K562 (cell line): ENCODE results near the gene RESP18. TPM values are rescaled to one million over a fixed set of nuclear protein-coding genes. Genes with fewer than 3 reads are reported as not detected.

Source experiments
- ATAC-seq: fragments of 200-7000 bp; cut with Tn5 transposase; 3 replicates; pipeline ENCODE4 v1.9.1; 2020; ENCODE audit warnings: moderate library complexity
- BruUV-seq: library from RNA; stranded (reverse); fragments of 400-500 nt; replicated peaks from 2 replicates; lab custom pipeline; 2021; lab: Mats Ljungman, UMichigan
- CTCF ChIA-PET: fragments of 300-600 bp; formaldehyde crosslinking; extraction: SDS; loops from one replicate; lab custom pipeline; 2021; ENCODE audit warnings: low intra/inter-chr PET ratio; lab: Yijun Ruan, JAX
- POLR2A ChIA-PET: fragments of 300-600, 350-650 bp; sonication (Branson Sonifier 250); formaldehyde crosslinking; extraction: SDS; loops from one replicate; lab custom pipeline; 2021; ENCODE audit warnings: antibody characterized with exemption, inconsistent platforms; lab: Yijun Ruan, JAX
- DNase-seq, 4 experiments: peaks; one replicate each; pipeline versions ENCODE4 v3.0.0 to v3.0.0-alpha.2; 2011 to 2018; ENCODE audit warnings: low spot score in 3 of 4, mixed read lengths in 3 of 4; ENCODE audit errors: extremely low read depth in 1 of 4
- FAIRE-seq: peaks from 2 replicates; lab custom pipeline; 2011; peaks lifted over from hg19 to GRCh38; lab: Jason Lieb, UNC
- H2AFZ ChIP-seq: 2 replicates; pipeline ENCODE4 v1.6.0; 2011; ENCODE audit warnings: low read depth, low read length, control low read depth, inconsistent platforms
- H3K27ac ChIP-seq: fragments of 200-600 bp; 3 replicates; pipeline ENCODE4 v1.8.0; 2011; ENCODE audit warnings: low read depth, mild to moderate bottlenecking, control low read depth, inconsistent platforms, low read length, moderate library complexity, mixed read lengths; ENCODE audit errors: extremely low read depth
- H3K27me3 ChIP-seq, 2 experiments: fragments of 300-600 bp in 1 of 2; 2 replicates in 1 of 2; 3 replicates in 1 of 2; pipeline versions ENCODE4 v1.6.0 to v1.8.0; 2011; ENCODE audit warnings: inconsistent platforms in 2 of 2, low read length in 2 of 2, mild to moderate bottlenecking in 1 of 2, mixed read lengths in 1 of 2, moderate library complexity in 1 of 2; ENCODE audit not compliant: control insufficient read depth in 2 of 2, insufficient read depth in 2 of 2
- H3K36me3 ChIP-seq: fragments of 300-600 bp; 3 replicates; pipeline ENCODE4 v1.8.0; 2011; ENCODE audit warnings: mild to moderate bottlenecking, low read length, inconsistent platforms; ENCODE audit not compliant: control insufficient read depth, insufficient read depth
- H3K4me1 ChIP-seq, 2 experiments: fragments of 200-600 bp in 1 of 2; replicated peaks in 1 of 2; 2 replicates in 1 of 2; 3 replicates in 1 of 2; pipeline versions ENCODE4 v1.5.1 to v1.8.0; 2011; ENCODE audit warnings: inconsistent platforms in 2 of 2, low read length in 2 of 2, mild to moderate bottlenecking in 1 of 2, mixed read lengths in 1 of 2, moderate library complexity in 1 of 2; ENCODE audit not compliant: control insufficient read depth in 2 of 2, insufficient read depth in 2 of 2
- H3K4me2 ChIP-seq: 2 replicates; pipeline ENCODE4 v1.6.1; 2011; ENCODE audit warnings: low read length, control low read depth, inconsistent platforms, mixed read lengths; ENCODE audit not compliant: insufficient read depth
- H3K4me3 ChIP-seq: fragments of 200-600 bp; sonication (generic), shearing (Covaris generic); 2 replicates; pipeline ENCODE4 v1.5.1; 2016; ENCODE audit warnings: control low read depth, inconsistent platforms
- H3K79me2 ChIP-seq: fragments of 200-600 bp; 3 replicates; pipeline ENCODE4 v1.8.0; 2011; ENCODE audit warnings: low read length, inconsistent platforms; ENCODE audit not compliant: control insufficient read depth, insufficient read depth
- H3K9ac ChIP-seq, 2 experiments: 2 replicates each; pipeline versions ENCODE4 v1.6.0 to v1.6.1; 2011; ENCODE audit warnings: low read depth in 2 of 2, low read length in 2 of 2, control low read depth in 1 of 2, inconsistent platforms in 1 of 2, mild to moderate bottlenecking in 1 of 2, mixed read lengths in 1 of 2; ENCODE audit not compliant: insufficient read depth in 1 of 2
- H3K9me1 ChIP-seq: one replicate; pipeline ENCODE4 v1.6.0; 2011; ENCODE audit warnings: inconsistent platforms, mild to moderate bottlenecking, low read length, moderate library complexity; ENCODE audit not compliant: control insufficient read depth, insufficient read depth
- H3K9me3 ChIP-seq: replicated peaks from 2 replicates; pipeline ENCODE4 v1.5.1; 2011; ENCODE audit warnings: low read depth, low read length, inconsistent platforms; ENCODE audit not compliant: control insufficient read depth, insufficient read depth
- H4K20me1 ChIP-seq: replicated peaks from 2 replicates; pipeline ENCODE4 v1.6.1; 2011; ENCODE audit warnings: low read length, inconsistent platforms, mixed read lengths; ENCODE audit not compliant: control insufficient read depth, insufficient read depth
- E2F4 ChIP-seq: sonication (generic); formaldehyde crosslinking; IDR thresholded peaks from 2 replicates; pipeline ENCODE4 v1.8.0; 2022; ENCODE audit warnings: mild to moderate bottlenecking, low read depth, missing genetic modification reagents
- EGR1 ChIP-seq: fragments of 450-650 bp; conservative IDR thresholded peaks from 2 replicates; pipeline ENCODE4 v1.6.1; 2017; ENCODE audit warnings: mild to moderate bottlenecking
- HMGXB4 ChIP-seq: sonication (generic); formaldehyde crosslinking; IDR thresholded peaks from 2 replicates; pipeline ENCODE4 v1.8.1; 2023; ENCODE audit warnings: mild to moderate bottlenecking, missing genetic modification reagents
- IRF1 ChIP-seq: sonication (generic); formaldehyde crosslinking; IDR thresholded peaks from 2 replicates; pipeline ENCODE4 v1.8.0; 2022; ENCODE audit warnings: missing genetic modification reagents, mild to moderate bottlenecking, borderline replicate concordance
- NCOA6 ChIP-seq: fragments of 450-650 bp; IDR thresholded peaks from 2 replicates; pipeline ENCODE4 v1.6.1; 2017; ENCODE audit warnings: mild to moderate bottlenecking
- NFE2 ChIP-seq: IDR thresholded peaks from 2 replicates; pipeline ENCODE4 v1.6.1; 2014; ENCODE audit warnings: antibody characterized with exemption, low read depth
- RNF2 ChIP-seq: sonication (generic); IDR thresholded peaks from 2 replicates; pipeline ENCODE4 v1.6.1; 2016
- TAF1 ChIP-seq: IDR thresholded peaks from 2 replicates; pipeline ENCODE4 v1.6.1; 2011; ENCODE audit warnings: mild to moderate bottlenecking, low read length, moderate library complexity; ENCODE audit not compliant: insufficient read depth, control insufficient read depth, severe bottlenecking; ENCODE audit errors: extremely low read depth
- ZNF217 ChIP-seq: sonication (generic); formaldehyde crosslinking; IDR thresholded peaks from 2 replicates; pipeline ENCODE4 v1.8.0; 2022; ENCODE audit warnings: mild to moderate bottlenecking, missing genetic modification reagents
- ZNF280B ChIP-seq: fragments of 250-450 bp; sonication (Bioruptor Pico); IDR thresholded peaks from 2 replicates; pipeline ENCODE4 v1.5.1; 2021; ENCODE audit warnings: mild to moderate bottlenecking
- WGBS: fragments of 100-300 bp; shearing (Covaris generic); methylation state at CpG from one replicate; pipeline ENCODE4 v1.1.6; 2016; ENCODE audit warnings: low coverage, mixed read lengths; ENCODE audit not compliant: insufficient coverage; ENCODE audit errors: missing lambda C conversion rate; 5-methylcytosine and 5-hydroxymethylcytosine counted together
- in situ Hi-C: fragments of 300-500 bp; cut with MboI; formaldehyde crosslinking; loops from 4 replicates; pipeline ENCODE4 v1.15.0; 2018; ENCODE audit warnings: inconsistent platforms, mixed read lengths
- intact Hi-C: fragments of 100-400 bp; cut with micrococcal nuclease; formaldehyde crosslinking; loops from 2 replicates; pipeline ENCODE4 v1.14.2; 2022
- polyA plus RNA-seq, 8 experiments: library from polyadenylated mRNA; depleted of rRNA in 4 of 8; stranded (reverse) in 5 of 8; unstranded in 3 of 8; fragments of >200 nt; fragmentation: Nextera tagmentation in 2 of 8; fragmentation: Illumina TruSeq in 1 of 8; extraction: Ambion mirVana in 2 of 8; extraction: Trizol in 1 of 8; gene quantifications; 2 replicates each; pipeline versions ENCODE4 v1.2.1 to v1.2.3, GENCODE V29; 2011 to 2014; ENCODE audit warnings: inconsistent platforms in 1 of 8, missing spikeins in 1 of 8
- total RNA-seq, 7 experiments: library from RNA; depleted of rRNA in 6 of 7; stranded (reverse); fragments of >200 nt in 6 of 7; fragmentation: Illumina TruSeq in 2 of 7; extraction: Trizol in 2 of 7; gene quantifications; 2 replicates each; pipeline versions ENCODE4 v1.2.1 to v1.2.3, GENCODE V29; 2011 to 2021; ENCODE audit warnings: low replicate concordance in 1 of 7
- TF ChIP-seq, protein P1 (sequence below): fragments of 450-650 bp; IDR thresholded peaks from 2 replicates; pipeline ENCODE4 v1.6.1; 2018; ENCODE audit warnings: mild to moderate bottlenecking, low read depth; ENCODE audit not compliant: partially characterized antibody

Gene RESP18
- total and polyA plus RNA-seq, 9 of the 15 experiments (the other 6 are each of a cell fraction or from before 2014, with no cell fraction given) = not detected

DNA sequence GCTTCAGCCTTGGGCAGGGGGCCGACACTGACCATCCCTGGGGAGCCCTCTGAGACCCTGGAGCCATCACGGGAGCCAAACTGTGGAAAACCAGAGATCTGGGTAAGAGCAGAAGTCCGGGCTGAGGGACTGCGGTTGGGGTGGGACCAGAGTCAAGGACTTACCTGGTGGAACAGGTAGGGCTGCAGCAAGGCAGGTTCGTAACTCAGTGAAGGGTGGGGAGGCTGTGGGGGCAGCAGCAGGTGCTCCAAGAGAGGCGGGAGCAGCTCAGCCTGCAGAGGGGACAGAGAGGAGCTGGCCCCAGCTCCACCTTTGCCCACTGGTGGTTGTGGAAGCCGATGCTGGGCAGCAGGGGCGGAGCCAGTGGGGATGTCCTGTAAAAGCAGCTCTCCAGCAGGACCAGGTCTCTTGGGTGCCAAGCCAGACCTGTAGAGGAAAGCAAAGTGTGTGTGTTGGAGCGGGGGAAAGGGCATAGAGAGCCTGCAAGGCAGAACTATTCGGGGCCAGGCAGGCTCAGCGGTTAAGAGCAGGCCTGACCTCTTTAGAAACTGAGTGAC is 30.1 kb downstream of the RESP18 start (continued):
- no peak for TF ChIP-seq IRF1
- TF ChIP-seq, protein P1, sequence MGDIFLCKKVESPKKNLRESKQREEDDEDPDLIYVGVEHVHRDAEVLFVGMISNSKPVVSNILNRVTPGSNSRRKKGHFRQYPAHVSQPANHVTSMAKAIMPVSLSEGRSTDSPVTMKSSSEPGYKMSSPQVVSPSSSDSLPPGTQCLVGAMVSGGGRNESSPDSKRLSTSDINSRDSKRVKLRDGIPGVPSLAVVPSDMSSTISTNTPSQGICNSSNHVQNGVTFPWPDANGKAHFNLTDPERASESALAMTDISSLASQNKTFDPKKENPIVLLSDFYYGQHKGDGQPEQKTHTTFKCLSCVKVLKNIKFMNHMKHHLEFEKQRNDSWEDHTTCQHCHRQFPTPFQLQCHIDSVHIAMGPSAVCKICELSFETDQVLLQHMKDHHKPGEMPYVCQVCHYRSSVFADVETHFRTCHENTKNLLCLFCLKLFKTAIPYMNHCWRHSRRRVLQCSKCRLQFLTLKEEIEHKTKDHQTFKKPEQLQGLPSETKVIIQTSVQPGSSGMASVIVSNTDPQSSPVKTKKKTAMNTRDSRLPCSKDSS = no peak
- TF ChIP-seq NCOA6 = no peak
- TF ChIP-seq HMGXB4 (CRISPR knock-in tag) = no peak
- no peak for TF ChIP-seq EGR1
- no peak for TF ChIP-seq RNF2

DNA sequence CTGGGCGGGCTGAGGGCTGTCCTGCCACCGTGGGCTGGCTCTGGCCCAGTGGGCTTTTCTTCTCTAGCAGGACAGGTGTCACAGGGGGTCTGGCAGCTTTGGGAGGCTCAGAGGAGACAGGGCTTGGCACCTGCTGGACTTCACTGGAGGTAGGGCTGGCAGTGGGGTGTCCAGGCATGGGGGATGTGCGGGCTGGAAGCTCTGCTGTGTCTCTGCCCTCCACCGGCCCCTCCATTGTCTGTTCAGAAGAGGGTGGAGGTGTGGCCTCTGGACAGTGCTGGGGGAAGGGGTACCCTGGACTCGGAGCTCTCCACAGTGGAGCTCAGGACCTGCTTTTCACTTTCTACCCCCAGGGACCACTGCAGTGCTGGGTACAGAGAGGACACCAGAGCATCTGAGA is 32.5 kb downstream of the RESP18 start:
- H3K4me2 ChIP-seq = no peak overlapping the region
- ATAC-seq (no peak), DNase-seq (no peak), FAIRE-seq (no peak)
- no peaks in the 10 kb centered on the region for H3K79me2 ChIP-seq
- 5% methylated on average over 4 of the region's 5 CpGs for WGBS
- peaks cover 17 to 29% of the 10 kb centered on the region in 2 experiments; a peak in 4 of 5 replicates for H3K4me1 ChIP-seq
- POLR2A ChIA-PET = interaction anchor here (0.6 to 1.5 kb wide), 3 partner anchors 9 to 17 kb away, joined by 3 to 5 read pairs (median 5); partner anchors contain the start of gene PTPRN
- no peak overlapping the region for H2AFZ ChIP-seq
- no peak overlapping the region for H3K4me3 ChIP-seq
- H4K20me1 ChIP-seq = no peaks in the 10 kb centered on the region
- in situ Hi-C loops (no loop called here), intact Hi-C loops (no loop called here)
- H3K9ac ChIP-seq = peak overlapping the region in 1 of 2 experiments; percentile 35; a peak in 1 of 4 replicates
- BruUV-seq = no TSS peak
- no peak overlapping the region for H3K27ac ChIP-seq
- H3K9me1 ChIP-seq = no peaks in the 10 kb centered on the region
- H3K36me3 ChIP-seq = no peaks in the 10 kb centered on the region
- peaks cover 8 to 42% of the 10 kb centered on the region in 2 experiments for H3K27me3 ChIP-seq
- H3K9me3 ChIP-seq = no peaks in the 10 kb centered on the region
- CTCF ChIA-PET = no interaction called here
- TF ChIP-seq E2F4 (CRISPR knock-in tag) (no peak), ZNF280B (CRISPR knock-in tag) (no peak), EGR1 (no peak), NFE2 (no peak), ZNF217 (CRISPR knock-in tag) (no peak), TAF1 (no peak)
